Tibial nerve (tissue), 4 donors: ENCODE data around the gene MEX3D. TPM values are rescaled to one million over a fixed set of nuclear protein-coding genes. Genes with fewer than 3 reads are reported as not detected.

Source experiments
- DNase-seq, 2 donors: peaks; one replicate each; pipeline ENCODE4 v3.0.0-alpha.2; 2019; ENCODE audit warnings: low spot score in 2 of 2
- H3K27ac ChIP-seq, 4 donors: fragments of 200-600 bp; sonication (generic) in 3 of 4; one replicate each; pipeline ENCODE4 v1.5.1; 2017 to 2019; ENCODE audit warnings: mild to moderate bottlenecking in 1 of 4
- H3K27me3 ChIP-seq, 2 donors: fragments of 200-600 bp; sonication (generic) in 1 of 2; one replicate each; pipeline versions ENCODE4 v1.5.1 to v1.6.0; 2017 to 2019
- H3K36me3 ChIP-seq, 3 donors: fragments of 200-600 bp; sonication (generic); one replicate each; pipeline ENCODE4 v1.5.1; 2018 to 2019
- H3K4me1 ChIP-seq, 4 donors: fragments of 200-600 bp; sonication (generic) in 3 of 4; one replicate each; pipeline ENCODE4 v1.5.1; 2017 to 2019
- H3K4me3 ChIP-seq, 4 donors: fragments of 200-600 bp; sonication (generic) in 3 of 4; one replicate each; pipeline ENCODE4 v1.5.1; 2017 to 2019; ENCODE audit warnings: mild to moderate bottlenecking in 1 of 4, moderate library complexity in 1 of 4
- H3K9me3 ChIP-seq, 4 donors: fragments of 200-600 bp; sonication (generic) in 3 of 4; one replicate each; pipeline ENCODE4 v1.5.1; 2017 to 2019
- CTCF ChIP-seq, 5 experiments: fragments of 200-600 bp in 3 of 5; fragments of 450-650 bp in 2 of 5; sonication (generic) in 3 of 5; IDR thresholded peaks; one replicate each; pipeline ENCODE4 v1.5.1; 2016 to 2019; ENCODE audit warnings: antibody characterized with exemption in 5 of 5, mild to moderate bottlenecking in 3 of 5, moderate library complexity in 2 of 5
- EP300 ChIP-seq, 2 donors: sonication (generic); formaldehyde crosslinking; IDR thresholded peaks; one replicate each; pipeline ENCODE4 v1.6.1; 2017; ENCODE audit warnings: antibody characterized with exemption in 2 of 2, mild to moderate bottlenecking in 1 of 2
- POLR2A ChIP-seq, 2 donors: fragments of 450-650 bp; IDR thresholded peaks; one replicate each; pipeline ENCODE4 v1.6.1; 2017; ENCODE audit warnings: antibody characterized with exemption in 2 of 2, mild to moderate bottlenecking in 2 of 2, moderate library complexity in 2 of 2
- WGBS, 2 donors: methylation state at CpG; one replicate each; pipeline ENCODE4 v1.1.5; 2018; 5-methylcytosine and 5-hydroxymethylcytosine counted together
- total RNA-seq, 4 donors: library from RNA; depleted of rRNA; stranded (reverse); fragments of >200 nt; gene quantifications; one replicate each; pipeline ENCODE4 v1.1.0, GENCODE V29; 2016

The MEX3D gene
- total RNA-seq, 4 donors from 2014 or later = 19.4 to 32.7 (median 27.4) TPM

GRCh38 chr19:1509602-1510441 is 58.3 kb downstream of the MEX3D start:
- TF ChIP-seq EP300 (IDR thresholded peaks at IDR 0.05) (no peak), POLR2A (IDR thresholded peaks at IDR 0.05) (no peak), CTCF (IDR thresholded peaks at IDR 0.05) (no peak)
- H3K27me3 ChIP-seq = peaks cover 0 to 48% of the 10 kb centered on the region in 2 donors
- no peak overlapping the region for H3K4me3 ChIP-seq
- H3K27ac ChIP-seq = peak overlapping the region in 2 of 4 donors; percentile 64 to 74
- peaks cover 0 to 7% (median 0%) of the 10 kb centered on the region in 3 donors for H3K36me3 ChIP-seq
- peaks cover 0 to 6% (median 0%) of the 10 kb centered on the region in 4 donors for H3K9me3 ChIP-seq
- peaks cover 0 to 66% (median 16%) of the 10 kb centered on the region in 4 donors for H3K4me1 ChIP-seq
- 51 to 52% methylated on average over 9 of the region's 11 CpGs for WGBS, 2 donors
- no peak for DNase-seq

- 33 to 39% methylated on average over 11 to 12 of the region's 12 CpGs for WGBS, 2 donors
- no peak for DNase-seq
- H3K4me1 ChIP-seq = peaks cover 0 to 65% (median 19%) of the 10 kb centered on the region in 4 donors
- peak overlapping the region in 3 of 4 donors; percentile 11 to 52 (median 42) for H3K4me3 ChIP-seq
- peaks cover 0 to 6% (median 0%) of the 10 kb centered on the region in 4 donors for H3K9me3 ChIP-seq
- H3K36me3 ChIP-seq = peaks cover 0 to 7% (median 0%) of the 10 kb centered on the region in 3 donors
- H3K27me3 ChIP-seq = peaks cover 0 to 46% of the 10 kb centered on the region in 2 donors
- no peak for TF ChIP-seq EP300 (IDR thresholded peaks at IDR 0.05)
- H3K27ac ChIP-seq = peak overlapping the region; percentile 52 to 93 (median 88)
Measured at GRCh38 chr19:1508507-1508856, 59.6 kb downstream of the MEX3D start.

- peak overlapping the region; percentile 52 to 93 (median 88) for H3K27ac ChIP-seq
- 1 to 2% methylated on average over 31 to 46 of the region's 46 CpGs for WGBS, 2 donors
Measured at GRCh38 chr19:1507763-1508506, 60.2 kb downstream of the MEX3D start.

GRCh38 chr19:1507192-1507660 is 60.9 kb downstream of the MEX3D start:
- H3K9me3 ChIP-seq = peaks cover 0 to 6% (median 0%) of the 10 kb centered on the region in 4 donors
- peaks cover 0 to 64% (median 21%) of the 10 kb centered on the region in 4 donors for H3K4me1 ChIP-seq
- TF ChIP-seq CTCF (IDR thresholded peaks at IDR 0.05) = no peak
- no peak for TF ChIP-seq EP300 (IDR thresholded peaks at IDR 0.05)
- TF ChIP-seq POLR2A (IDR thresholded peaks at IDR 0.05) = no peak
- peak overlapping the region in 2 of 4 donors; percentile 42 to 52 for H3K4me3 ChIP-seq
- DNase-seq = no peak
- peaks cover 0 to 7% (median 0%) of the 10 kb centered on the region in 3 donors for H3K36me3 ChIP-seq
- 50 to 59% methylated on average over 12 to 23 of the region's 23 CpGs for WGBS, 2 donors
- H3K27me3 ChIP-seq = peaks cover 0 to 46% of the 10 kb centered on the region in 2 donors
- peak overlapping the region; percentile 45 to 93 (median 88) for H3K27ac ChIP-seq

More at GRCh38 chr19:1507763-1508506, 60.2 kb downstream of the MEX3D start:
- peaks cover 0 to 48% of the 10 kb centered on the region in 2 donors for H3K27me3 ChIP-seq
- peaks cover 0 to 6% (median 0%) of the 10 kb centered on the region in 4 donors for H3K9me3 ChIP-seq
- peaks cover 0 to 67% (median 21%) of the 10 kb centered on the region in 4 donors for H3K4me1 ChIP-seq
- peaks cover 0 to 7% (median 0%) of the 10 kb centered on the region in 3 donors for H3K36me3 ChIP-seq
- TF ChIP-seq EP300 (IDR thresholded peaks at IDR 0.05) (peak; percentile 81 to 86), POLR2A (IDR thresholded peaks at IDR 0.05) (no peak), CTCF (IDR thresholded peaks at IDR 0.05) (peak in 1 of 5 experiments; percentile 55)
- H3K4me3 ChIP-seq = peak overlapping the region in 3 of 4 donors; percentile 11 to 52 (median 42)
- DNase-seq = peak; percentile 82 to 95
